ENCODE measurements around the gene PLAC9. TPM values are rescaled to one million over a fixed set of nuclear protein-coding genes. Genes with fewer than 3 reads are reported as not detected.
A peak's percentile ranks its signal among the peaks of the same experiment; 100 is the strongest.
"Not testable (repeated sequence)": the region's sequence is repeated elsewhere in the genome, so short reads cannot be mapped to it uniquely, and the experiment has no call there.

Gene PLAC9, protein sequence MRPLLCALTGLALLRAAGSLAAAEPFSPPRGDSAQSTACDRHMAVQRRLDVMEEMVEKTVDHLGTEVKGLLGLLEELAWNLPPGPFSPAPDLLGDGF
- total RNA-seq = not detected

GRCh38 chr10:80132299-80133139, at the start of gene PLAC9:
TSS of gene PLAC9 (plus strand) at chr10:80132730. CDS start at chr10:80132763, 33 bp downstream.
- Mint-ChIP-seq H3K27me3 (ENCODE audit: low read depth) (peaks cover 39% of the 10 kb centered on the region), H3K9me3 (no peaks in the 10 kb centered on the region), H3K4me1 (ENCODE audit: low read depth) (peaks cover 4% of the 10 kb centered on the region), H3K4me3 (no peak within 1 kb of the TSS), H3K36me3 (ENCODE audit: insufficient read depth) (no peaks in the 10 kb centered on the region)
- peak; percentile 28 to 37 for ATAC-seq
- DNase-seq = no peak

GRCh38 chr10:80090121-80090520, 42.4 kb upstream of the PLAC9 start:
- Mint-ChIP-seq H3K27me3 (ENCODE audit: low read depth) (no peaks in the 10 kb centered on the region), H3K9me3 (no peaks in the 10 kb centered on the region), H3K4me1 (ENCODE audit: low read depth) (no peaks in the 10 kb centered on the region), H3K4me3 (no peak overlapping the region), H3K36me3 (ENCODE audit: insufficient read depth) (peaks cover 8% of the 10 kb centered on the region)
- DNase-seq (no peak), ATAC-seq (no peak)

- Mint-ChIP-seq H3K4me1 (ENCODE audit: low read depth) (no peaks in the 10 kb centered on the region), H3K9me3 (no peaks in the 10 kb centered on the region), H3K27me3 (ENCODE audit: low read depth) (peaks cover 8% of the 10 kb centered on the region), H3K4me3 (no peak overlapping the region), H3K36me3 (ENCODE audit: insufficient read depth) (peaks cover 10% of the 10 kb centered on the region)
- DNase-seq = no peak
- ATAC-seq = no peak
These were observed 38.3 kb upstream of the PLAC9 start for GRCh38 chr10:80094231-80094630.

DNA sequence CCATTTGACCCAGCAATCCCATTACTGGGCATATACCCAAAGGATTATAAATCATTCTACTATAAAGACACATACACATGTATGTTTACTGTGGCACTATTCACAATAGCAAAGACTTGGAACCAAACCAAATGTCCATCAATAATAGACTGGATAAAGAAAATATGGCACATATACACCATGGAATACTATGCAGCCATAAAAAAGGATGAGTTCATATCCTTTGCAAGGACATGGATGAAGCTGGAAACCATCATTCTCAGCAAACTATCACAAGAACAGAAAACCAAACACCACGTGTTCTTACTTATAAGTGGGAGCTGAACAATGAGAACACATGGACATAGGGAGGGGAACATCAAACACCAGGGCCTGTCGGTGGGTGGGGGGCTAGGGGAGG, 34.3 kb upstream of the PLAC9 start:
- not testable (repeated sequence) for DNase-seq; H3K4me3 Mint-ChIP-seq; H3K36me3 Mint-ChIP-seq (ENCODE audit: insufficient read depth)

DNA sequence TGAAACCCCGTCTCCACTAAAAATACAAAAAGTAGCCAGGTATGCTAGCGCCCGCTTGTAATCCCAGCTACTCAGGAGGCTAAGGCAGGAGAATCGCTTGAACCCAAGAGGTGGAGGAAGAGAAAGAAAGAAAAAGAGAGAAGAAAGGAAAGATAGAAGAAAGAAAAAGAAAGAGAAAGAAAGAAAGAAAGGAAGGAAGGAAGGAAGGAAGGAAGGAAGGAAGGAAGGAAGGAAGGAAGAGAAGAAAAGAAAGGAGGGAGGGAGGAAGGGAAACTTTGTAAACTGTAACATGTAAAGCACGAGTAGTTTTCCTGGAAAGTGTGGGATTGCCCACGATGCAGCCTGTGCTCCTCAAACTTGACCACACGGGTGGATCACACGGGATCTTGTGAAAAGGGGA, 33.2 kb upstream of the PLAC9 start:
- not testable (repeated sequence) for H3K4me3 Mint-ChIP-seq; H3K27me3 Mint-ChIP-seq (ENCODE audit: low read depth); H3K4me1 Mint-ChIP-seq (ENCODE audit: low read depth); H3K36me3 Mint-ChIP-seq (ENCODE audit: insufficient read depth); H3K9me3 Mint-ChIP-seq; DNase-seq; ATAC-seq

More for the DNA sequence above, 34.3 kb upstream of the PLAC9 start:
- H3K4me1 Mint-ChIP-seq (ENCODE audit: low read depth); H3K9me3 Mint-ChIP-seq; H3K27me3 Mint-ChIP-seq (ENCODE audit: low read depth); ATAC-seq: not testable (repeated sequence)

DNA sequence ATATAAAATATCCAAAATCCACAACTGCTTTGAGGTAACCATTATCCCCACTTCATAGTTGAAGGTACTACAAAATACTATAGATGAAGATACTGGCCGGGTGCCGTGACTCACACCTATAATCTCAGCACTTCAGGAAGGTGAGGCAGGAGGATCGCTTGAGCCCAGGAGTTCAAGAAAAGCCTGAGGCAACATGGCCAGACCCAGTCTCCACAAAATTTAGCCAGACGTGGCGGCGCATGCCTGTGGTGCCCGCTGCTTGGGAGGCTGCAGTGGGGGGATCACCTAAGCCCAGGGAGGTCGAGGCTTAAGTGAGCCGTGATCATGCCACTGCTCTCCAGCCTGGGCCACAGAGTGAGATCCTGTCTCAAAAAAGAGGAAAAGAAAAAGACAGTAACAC, 32.4 kb upstream of the PLAC9 start:
- Mint-ChIP-seq H3K4me1 (ENCODE audit: low read depth) (peaks cover 13% of the 10 kb centered on the region), H3K36me3 (ENCODE audit: insufficient read depth) (peaks cover 2% of the 10 kb centered on the region), H3K27me3 (ENCODE audit: low read depth) (peaks cover 8% of the 10 kb centered on the region), H3K4me3 (no peak overlapping the region), H3K9me3 (no peaks in the 10 kb centered on the region)
- no peak for ATAC-seq
- DNase-seq = no peak

DNA sequence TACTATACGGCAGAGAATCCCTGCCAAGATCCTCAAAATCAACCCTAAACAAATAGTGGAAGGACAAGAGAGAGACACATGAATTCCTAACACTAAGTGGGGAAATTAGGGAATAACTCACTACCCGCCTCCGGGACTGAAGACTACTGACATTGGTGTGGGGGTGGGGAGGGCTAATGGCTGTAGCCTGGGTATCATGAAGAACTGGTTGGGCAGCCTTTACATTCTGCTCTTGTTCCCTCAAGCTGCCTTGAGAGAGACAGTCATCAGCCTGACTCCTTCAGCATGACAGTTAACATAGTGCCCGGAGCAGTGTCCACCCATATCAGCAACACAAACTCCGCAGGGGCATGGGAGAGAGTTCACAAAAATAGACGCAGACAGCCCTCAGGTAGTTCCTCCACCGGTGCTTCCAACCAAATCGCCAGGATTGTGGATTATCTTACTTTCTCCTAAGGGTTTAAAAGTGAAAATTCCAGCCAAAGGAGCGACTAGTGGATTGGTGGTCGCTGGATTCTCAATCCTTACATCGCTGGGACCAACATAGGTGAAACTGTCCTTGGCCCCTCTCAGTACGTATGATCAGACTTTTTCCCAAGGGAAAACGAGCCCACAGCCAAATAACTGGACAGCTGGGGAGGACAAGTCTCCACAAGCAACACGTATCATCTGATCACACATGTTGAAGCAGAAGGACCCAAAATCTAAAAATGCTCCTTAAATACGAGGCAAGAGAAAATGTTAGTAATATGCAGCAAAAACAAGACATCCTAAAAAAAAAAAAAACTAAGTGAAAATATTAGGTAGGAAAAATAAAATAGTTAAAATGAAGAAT, 31.5 kb upstream of the PLAC9 start:
- ATAC-seq (no peak), DNase-seq (no peak)
- Mint-ChIP-seq H3K36me3 (ENCODE audit: insufficient read depth) (peaks cover 2% of the 10 kb centered on the region), H3K27me3 (ENCODE audit: low read depth) (peaks cover 8% of the 10 kb centered on the region), H3K4me3 (no peak overlapping the region), H3K9me3 (no peaks in the 10 kb centered on the region), H3K4me1 (ENCODE audit: low read depth) (peaks cover 13% of the 10 kb centered on the region)

DNA sequence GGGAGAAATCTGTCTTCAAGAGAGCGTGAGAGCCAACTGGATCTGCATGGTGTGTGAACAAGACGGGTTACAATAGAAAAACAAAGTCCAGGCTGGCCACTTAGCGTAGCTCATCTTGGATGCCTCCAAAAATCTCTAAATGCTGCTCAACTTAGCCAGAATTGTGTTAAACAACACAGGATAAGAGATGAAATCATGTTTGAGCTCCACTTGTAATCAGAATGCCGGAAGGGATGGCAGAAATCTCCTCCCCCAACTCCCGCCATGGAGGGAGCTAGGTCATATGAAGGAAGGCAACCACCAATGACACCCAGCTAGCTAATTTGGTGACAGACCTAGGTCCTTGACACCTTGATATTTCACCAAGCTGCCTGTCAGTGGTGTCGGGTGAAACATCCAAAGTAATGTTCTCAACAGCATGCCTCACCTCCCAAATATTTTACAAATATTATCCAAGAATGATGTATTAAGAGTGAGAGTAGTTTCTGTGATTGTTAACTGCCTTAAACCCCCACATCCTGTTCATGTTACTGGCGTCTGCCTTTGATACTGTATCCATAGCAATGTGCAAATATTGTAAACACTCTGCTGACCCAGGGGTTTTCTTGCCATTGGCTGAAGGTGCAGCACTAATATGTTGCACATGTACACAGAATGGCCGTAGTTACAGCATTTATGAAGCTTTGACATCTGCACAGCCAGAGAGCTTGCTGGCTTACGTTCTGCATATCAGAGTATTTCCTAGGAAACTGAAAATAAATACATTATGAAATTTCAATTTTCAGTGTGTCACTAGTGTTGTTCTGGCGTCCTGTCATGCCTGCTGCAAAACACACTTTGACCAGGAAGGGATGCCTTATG, 28.2 kb upstream of the PLAC9 start:
- no peaks in the 10 kb centered on the region for H3K27me3 Mint-ChIP-seq (ENCODE audit: low read depth)
- H3K4me3 Mint-ChIP-seq = no peak overlapping the region
- H3K36me3 Mint-ChIP-seq (ENCODE audit: insufficient read depth) = no peaks in the 10 kb centered on the region
- H3K4me1 Mint-ChIP-seq (ENCODE audit: low read depth) = peaks cover 13% of the 10 kb centered on the region
- H3K9me3 Mint-ChIP-seq = peaks cover 13% of the 10 kb centered on the region
- ATAC-seq (peak in 1 of 2 donors; percentile 40), DNase-seq (no peak)

- H3K4me1 Mint-ChIP-seq (ENCODE audit: low read depth) = peaks cover 11% of the 10 kb centered on the region
- peaks cover 13% of the 10 kb centered on the region for H3K9me3 Mint-ChIP-seq
- no peaks in the 10 kb centered on the region for H3K36me3 Mint-ChIP-seq (ENCODE audit: insufficient read depth)
- H3K27me3 Mint-ChIP-seq (ENCODE audit: low read depth) = no peaks in the 10 kb centered on the region
- DNase-seq = no peak
- no peak overlapping the region for H3K4me3 Mint-ChIP-seq
- no peak for ATAC-seq
These were observed 23.8 kb upstream of the PLAC9 start for GRCh38 chr10:80108576-80109239.

- Mint-ChIP-seq H3K4me3 (no peak overlapping the region), H3K4me1 (ENCODE audit: low read depth) (no peaks in the 10 kb centered on the region), H3K27me3 (ENCODE audit: low read depth) (no peaks in the 10 kb centered on the region), H3K36me3 (ENCODE audit: insufficient read depth) (no peaks in the 10 kb centered on the region), H3K9me3 (peaks cover 13% of the 10 kb centered on the region)
- DNase-seq (no peak), ATAC-seq (no peak)
These were observed 21.5 kb upstream of the PLAC9 start for GRCh38 chr10:80110986-80111385.

DNA sequence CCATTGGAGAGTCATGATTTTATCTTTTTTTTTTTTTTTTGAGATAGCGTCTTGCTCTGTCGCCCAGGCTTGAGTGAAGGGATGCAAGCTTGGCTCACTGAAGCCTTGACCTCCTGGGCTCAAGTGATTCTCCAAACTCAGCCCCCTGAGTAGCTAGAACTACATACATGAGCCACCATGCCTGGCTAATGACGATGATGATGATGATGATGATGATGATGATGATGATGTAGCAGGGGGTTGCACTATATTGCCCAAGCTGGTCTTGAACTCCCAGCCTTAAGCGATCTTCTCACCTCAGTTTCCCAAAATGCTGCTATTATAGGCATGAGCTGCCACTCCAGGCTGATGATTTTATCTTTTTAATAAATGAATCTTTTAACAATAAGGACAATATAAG, 13.9 kb upstream of the PLAC9 start:
- Mint-ChIP-seq H3K36me3 (ENCODE audit: insufficient read depth) (no peaks in the 10 kb centered on the region), H3K4me3 (no peak overlapping the region), H3K27me3 (ENCODE audit: low read depth) (peaks cover 9% of the 10 kb centered on the region), H3K9me3 (no peaks in the 10 kb centered on the region), H3K4me1 (ENCODE audit: low read depth) (no peaks in the 10 kb centered on the region)
- DNase-seq (no peak), ATAC-seq (no peak)

DNA sequence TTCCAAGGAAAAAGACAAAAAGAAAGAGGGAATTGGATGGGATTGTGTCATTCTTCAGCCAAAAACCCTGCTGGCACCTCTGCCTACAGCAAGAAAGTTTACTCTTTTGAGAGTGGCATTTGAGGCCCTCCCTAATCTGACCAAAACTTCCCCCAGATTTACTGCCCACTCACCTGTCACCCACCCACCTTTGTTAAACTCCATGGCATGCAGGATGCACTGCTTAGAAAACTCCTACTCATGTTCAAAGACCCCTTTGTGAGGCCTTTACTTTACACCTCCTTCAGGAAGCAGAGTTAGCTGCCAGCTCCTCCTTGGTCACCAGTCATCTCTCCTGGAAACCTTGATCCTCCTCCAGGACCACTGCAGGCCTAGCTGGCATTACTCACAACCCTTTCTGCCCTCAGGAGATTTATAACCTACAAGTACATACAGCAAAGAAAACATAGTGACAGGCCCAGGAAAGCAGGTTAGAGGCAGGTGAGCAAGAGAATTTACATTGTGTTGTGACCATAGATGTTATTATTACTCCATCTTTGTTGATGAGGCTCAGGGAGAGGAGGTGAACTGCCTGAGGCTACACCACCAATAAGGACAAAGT, 10.3 kb upstream of the PLAC9 start:
- DNase-seq (no peak), ATAC-seq (no peak)
- H3K4me1 Mint-ChIP-seq (ENCODE audit: low read depth) = no peaks in the 10 kb centered on the region
- peaks cover 11% of the 10 kb centered on the region for H3K27me3 Mint-ChIP-seq (ENCODE audit: low read depth)
- H3K9me3 Mint-ChIP-seq = no peaks in the 10 kb centered on the region
- H3K4me3 Mint-ChIP-seq = no peak overlapping the region
- no peaks in the 10 kb centered on the region for H3K36me3 Mint-ChIP-seq (ENCODE audit: insufficient read depth)

DNA sequence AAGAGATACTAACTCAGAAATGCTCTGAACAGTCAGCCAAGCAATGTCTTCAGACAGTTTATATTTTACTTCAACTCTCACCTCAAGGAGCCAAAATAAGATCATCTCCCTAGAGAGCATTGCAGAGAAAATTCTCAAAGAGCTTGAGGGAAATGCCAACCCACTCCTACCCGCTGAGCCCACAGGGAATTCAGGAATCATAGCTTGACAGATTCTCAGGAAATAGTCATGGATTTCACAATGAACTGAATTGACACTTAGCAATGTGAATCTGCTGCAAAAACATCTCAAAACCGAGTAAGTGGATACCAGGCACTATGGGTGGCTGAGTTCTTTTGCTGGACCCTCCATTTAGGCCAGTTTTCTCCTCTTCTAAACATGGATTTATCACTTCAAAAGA, 9.8 kb upstream of the PLAC9 start:
- no peaks in the 10 kb centered on the region for H3K4me1 Mint-ChIP-seq (ENCODE audit: low read depth)
- H3K36me3 Mint-ChIP-seq (ENCODE audit: insufficient read depth) = no peaks in the 10 kb centered on the region
- no peak overlapping the region for H3K4me3 Mint-ChIP-seq
- peaks cover 11% of the 10 kb centered on the region for H3K27me3 Mint-ChIP-seq (ENCODE audit: low read depth)
- ATAC-seq = no peak
- DNase-seq = no peak
- H3K9me3 Mint-ChIP-seq = no peaks in the 10 kb centered on the region
